GM19452 (cell line): ENCODE results near the gene RICTOR.
"Not testable (repeated sequence)": the region's sequence is repeated elsewhere in the genome, so short reads cannot be mapped to it uniquely, and the experiment has no call there.

Source experiments
- ATAC-seq: cut with Tn5 transposase; IDR thresholded peaks from one replicate; pipeline ENCODE4 v1.9.1; 2021; ENCODE audit not compliant: unreplicated experiment

Gene RICTOR

GRCh38 chr5:39058178-39058921 lies 15.8 kb downstream of the RICTOR start:
- ATAC-seq, result peak; percentile 79

GRCh38 chr5:39057734-39058133 lies 16.5 kb downstream of the RICTOR start:
- no peak for ATAC-seq

GRCh38 chr5:39055768-39056398 lies 18.3 kb downstream of the RICTOR start:
- ATAC-seq, result no peak

GRCh38 chr5:39055027-39055767 lies 19.0 kb downstream of the RICTOR start:
- no peak for ATAC-seq

GRCh38 chr5:39053189-39053588 lies 21.0 kb downstream of the RICTOR start:
- no peak for ATAC-seq

- no peak for ATAC-seq
Observed at GRCh38 chr5:39052141-39052540, 22.1 kb downstream of the RICTOR start.

GRCh38 chr5:39049315-39049714 lies 24.9 kb downstream of the RICTOR start:
- ATAC-seq, result no peak

GRCh38 chr5:39040875-39041274 lies 33.3 kb downstream of the RICTOR start:
- ATAC-seq, result no peak

- ATAC-seq, result not testable (repeated sequence)
Observed at GRCh38 chr5:39034493-39034892, 39.7 kb downstream of the RICTOR start.

GRCh38 chr5:39031041-39031440 lies 43.2 kb downstream of the RICTOR start:
- ATAC-seq, result no peak

- no peak for ATAC-seq
Observed at GRCh38 chr5:39025456-39025855, 48.7 kb downstream of the RICTOR start.

- ATAC-seq, result no peak
Observed at GRCh38 chr5:39024884-39025283, 49.3 kb downstream of the RICTOR start.

- no peak for ATAC-seq
Observed at GRCh38 chr5:39024005-39024404, 50.2 kb downstream of the RICTOR start.

GRCh38 chr5:39023121-39023520 lies 51.1 kb downstream of the RICTOR start:
- no peak for ATAC-seq

GRCh38 chr5:39022151-39022550 lies 52.0 kb downstream of the RICTOR start:
- ATAC-seq, result no peak

GRCh38 chr5:39021413-39021812 lies 52.8 kb downstream of the RICTOR start:
- ATAC-seq, result no peak

GRCh38 chr5:39020458-39020857 lies 53.7 kb downstream of the RICTOR start:
- no peak for ATAC-seq

- no peak for ATAC-seq
Observed at GRCh38 chr5:39019254-39019653, 54.9 kb downstream of the RICTOR start.

- ATAC-seq, result no peak
Observed at GRCh38 chr5:39017504-39017903, 56.7 kb downstream of the RICTOR start.

- ATAC-seq, result no peak
Observed at GRCh38 chr5:39016587-39017275, 57.5 kb downstream of the RICTOR start.
